Omental fat pad (tissue), 4 donors: ENCODE data around the gene ARHGAP10. TPM values are rescaled to one million over a fixed set of nuclear protein-coding genes. Genes with fewer than 3 reads are reported as not detected.

Source experiments
- ATAC-seq: fragments of 150-250 bp; one replicate; pipeline ENCODE4 v1.9.1; 2016; ENCODE audit warnings: mild to moderate bottlenecking, moderate library complexity; ENCODE audit not compliant: low FRiP score
- DNase-seq: peaks from one replicate; pipeline ENCODE4 v3.0.0-alpha.2; 2019; ENCODE audit warnings: low spot score
- CTCF ChIP-seq, 3 donors: fragments of 450-650 bp; IDR thresholded peaks; one replicate each; pipeline ENCODE4 v1.5.1; 2016 to 2017; ENCODE audit warnings: antibody characterized with exemption in 3 of 3, mild to moderate bottlenecking in 3 of 3, moderate library complexity in 2 of 3
- total RNA-seq, 4 donors: library from RNA; depleted of rRNA; stranded (reverse); fragments of >200 nt; gene quantifications; one replicate each; pipeline ENCODE4 v1.1.0, GENCODE V29; 2016

ARHGAP10 gene
- total RNA-seq, 4 donors from 2014 or later, result 48.7 to 96.2 (median 57.0) TPM

- DNase-seq, result no peak
- no peak for TF ChIP-seq CTCF (IDR thresholded peaks at IDR 0.05)
- ATAC-seq, result peak; percentile 49
Observed at GRCh38 chr4:147821555-147821954, 89.7 kb downstream of the ARHGAP10 start.

GRCh38 chr4:147822128-147822527, 90.2 kb downstream of the ARHGAP10 start:
- peak; percentile 77 for ATAC-seq
- TF ChIP-seq CTCF (IDR thresholded peaks at IDR 0.05), result no peak
- peak; percentile 73 for DNase-seq

- TF ChIP-seq CTCF (IDR thresholded peaks at IDR 0.05), result no peak
- ATAC-seq, result no peak
- no peak for DNase-seq
Observed at GRCh38 chr4:147823130-147823529, 91.2 kb downstream of the ARHGAP10 start.

GRCh38 chr4:147824316-147824715, 92.4 kb downstream of the ARHGAP10 start:
- no peak for TF ChIP-seq CTCF (IDR thresholded peaks at IDR 0.05)
- no peak for DNase-seq
- no peak for ATAC-seq

- ATAC-seq (no peak), DNase-seq (no peak)
- TF ChIP-seq CTCF (IDR thresholded peaks at IDR 0.05), result no peak
Observed at GRCh38 chr4:147824884-147825283, 93.0 kb downstream of the ARHGAP10 start.

- no peak for DNase-seq
- no peak for TF ChIP-seq CTCF (IDR thresholded peaks at IDR 0.05)
- no peak for ATAC-seq
Observed at GRCh38 chr4:147825451-147826287, 93.8 kb downstream of the ARHGAP10 start.

GRCh38 chr4:147826288-147826646, 94.4 kb downstream of the ARHGAP10 start:
- no peak for DNase-seq
- no peak for TF ChIP-seq CTCF (IDR thresholded peaks at IDR 0.05)
- no peak for ATAC-seq
